Lung microvascular endothelial cell (primary cell): ENCODE data around the gene TSC22D1. TPM values are rescaled to one million over a fixed set of nuclear protein-coding genes. Genes with fewer than 3 reads are reported as not detected.
"Not testable (repeated sequence)": the region's sequence is repeated elsewhere in the genome, so short reads cannot be mapped to it uniquely, and the experiment has no call there.

Source experiments
- DNase-seq, 2 donors: peaks; one replicate each; pipeline versions ENCODE4 v3.0.0 to v3.0.0-alpha.2; 2010; ENCODE audit warnings: low read depth in 2 of 2
- total RNA-seq: library from RNA; depleted of rRNA; stranded (reverse); fragments of >200 nt; gene quantifications from 2 replicates; pipeline ENCODE4 v1.2.1, GENCODE V29; 2014

TSC22D1 gene
- total RNA-seq, 1 donor from 2014 or later: 69.8 TPM

DNA sequence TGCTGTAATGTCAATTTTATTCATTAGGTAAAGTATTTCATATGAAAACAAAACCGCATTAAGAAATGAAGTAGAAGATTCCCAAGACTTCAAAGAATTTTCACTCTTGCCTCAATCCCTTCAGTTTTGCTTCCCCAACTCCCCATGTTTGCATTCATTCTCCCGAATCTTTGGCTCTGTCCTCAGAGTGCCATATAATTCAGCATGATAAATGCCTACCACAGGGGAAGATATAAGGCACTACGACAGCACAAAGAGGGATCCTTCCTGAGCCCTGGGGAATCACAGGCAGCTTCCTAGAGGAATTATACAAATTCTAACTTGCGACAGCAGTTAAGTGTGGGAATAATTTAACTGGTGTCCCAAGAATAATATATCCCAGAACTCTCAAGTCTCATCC is 68.5 kb downstream of the TSC22D1 start:
- DNase-seq: no peak

DNA sequence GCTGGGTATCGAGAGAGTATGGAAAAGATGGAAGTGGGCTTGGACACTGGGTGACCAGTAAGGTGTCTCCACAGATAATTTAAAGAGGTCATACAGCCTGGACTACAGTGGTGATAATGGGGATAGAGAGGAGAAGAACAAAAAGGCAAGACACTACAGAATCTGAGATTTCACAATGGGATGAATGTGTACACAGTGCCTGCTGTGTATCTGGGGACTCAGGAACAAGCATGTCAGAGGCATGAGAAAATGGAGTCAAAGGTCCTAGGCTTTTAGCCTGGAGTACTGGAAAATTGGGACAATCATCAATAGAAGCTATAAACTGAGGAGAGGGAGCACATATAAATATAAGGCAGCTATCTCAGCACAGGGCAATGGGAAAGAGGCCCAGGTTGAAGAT is 69.4 kb downstream of the TSC22D1 start:
- DNase-seq: no peak

- no peak for DNase-seq
These were observed 69.9 kb downstream of the TSC22D1 start for GRCh38 chr13:44506251-44506650.

- DNase-seq: no peak
These were observed 72.0 kb downstream of the TSC22D1 start for GRCh38 chr13:44504116-44504515.

GRCh38 chr13:44498969-44499368 is 77.2 kb downstream of the TSC22D1 start:
- DNase-seq: no peak

GRCh38 chr13:44498502-44498901 is 77.6 kb downstream of the TSC22D1 start:
- no peak for DNase-seq

DNA sequence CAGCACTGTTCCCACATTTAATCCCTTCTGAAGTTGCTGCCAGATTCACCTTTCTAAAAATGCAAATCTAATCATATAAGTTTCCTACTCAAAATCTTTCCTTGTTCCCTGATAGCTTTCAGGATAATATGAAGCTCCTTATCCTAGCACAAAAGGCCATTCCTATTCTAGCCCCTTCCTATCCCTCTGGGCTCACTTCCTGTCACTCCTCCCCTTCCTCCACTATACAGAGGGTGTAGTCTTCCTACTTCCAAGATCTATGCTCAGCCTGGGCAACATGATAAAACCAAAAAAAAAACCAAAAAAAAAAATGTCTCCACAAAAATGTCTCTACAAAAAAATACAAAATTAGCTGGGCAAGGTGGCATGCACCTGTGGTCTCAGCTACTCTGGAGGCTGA is 78.3 kb downstream of the TSC22D1 start:
- DNase-seq: no peak

GRCh38 chr13:44493213-44493812 is 82.8 kb downstream of the TSC22D1 start:
- no peak for DNase-seq

GRCh38 chr13:44489751-44490150 is 86.4 kb downstream of the TSC22D1 start:
- DNase-seq: no peak

- DNase-seq: no peak
These were observed 88.1 kb downstream of the TSC22D1 start for GRCh38 chr13:44487989-44488388.

DNA sequence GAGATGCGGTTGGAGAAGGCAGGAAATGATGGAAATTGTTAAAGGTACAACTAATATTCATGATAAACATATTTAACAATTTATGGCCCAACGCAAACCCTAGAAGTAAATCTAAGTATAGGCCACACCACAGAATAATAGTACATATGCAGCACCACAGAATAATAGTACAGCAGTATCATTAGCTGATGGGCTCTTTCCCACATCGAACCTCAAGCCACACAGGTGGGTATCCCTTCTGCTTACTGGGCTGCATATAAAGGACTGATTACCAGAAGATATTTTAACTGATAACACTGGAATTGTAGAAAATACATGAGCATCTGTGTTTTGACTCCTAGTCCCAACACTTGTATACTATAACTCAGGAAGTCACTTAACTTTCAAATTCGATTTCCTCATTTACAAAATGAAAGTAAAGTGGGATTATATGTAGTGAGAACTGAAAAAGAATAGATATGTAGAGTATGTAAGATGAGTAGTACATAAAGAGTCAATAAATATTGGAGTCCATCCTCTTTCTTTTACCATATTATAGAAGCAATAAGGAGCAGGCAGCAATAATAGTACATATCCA is 91.5 kb downstream of the TSC22D1 start:
- peak in 1 of 2 donors; percentile 13 for DNase-seq

DNA sequence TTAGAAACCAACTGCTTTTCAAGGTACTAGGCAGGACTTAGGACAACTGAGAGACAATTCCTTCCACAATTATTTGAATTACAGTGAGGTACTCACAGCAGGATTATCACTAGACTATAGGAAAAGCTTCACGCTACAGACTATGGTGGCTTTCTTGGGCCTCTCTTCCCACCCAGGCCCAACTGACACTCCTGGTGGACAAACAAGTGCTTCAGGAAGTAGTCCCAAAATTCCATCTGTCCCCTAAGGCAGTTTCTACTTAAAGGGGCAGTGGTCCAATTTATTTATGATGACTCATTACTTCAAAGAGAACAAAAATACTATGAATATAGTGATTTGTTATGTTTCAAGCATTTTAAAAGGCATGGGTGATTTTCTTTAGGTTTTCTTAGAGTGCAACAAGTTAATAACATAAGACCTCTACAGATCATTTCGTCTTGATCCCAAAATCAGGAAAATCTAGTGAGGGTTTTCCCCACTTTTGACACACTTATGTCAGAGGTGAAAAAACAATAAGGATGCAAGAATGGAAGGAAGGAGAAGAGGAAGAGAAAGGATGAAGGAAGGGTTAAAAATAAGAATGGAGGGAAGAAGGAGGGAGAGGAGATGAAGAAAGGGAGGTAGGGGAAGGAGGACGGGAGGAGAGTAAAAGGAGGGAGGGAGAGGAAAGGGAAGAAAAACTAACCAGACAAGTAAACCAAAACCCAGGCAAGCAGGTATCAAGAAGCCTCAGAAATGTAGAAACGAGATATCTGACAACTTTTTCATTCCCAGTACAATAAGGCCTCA is 101.8 kb downstream of the TSC22D1 start:
- DNase-seq: peak in 1 of 2 donors; percentile 7

DNA sequence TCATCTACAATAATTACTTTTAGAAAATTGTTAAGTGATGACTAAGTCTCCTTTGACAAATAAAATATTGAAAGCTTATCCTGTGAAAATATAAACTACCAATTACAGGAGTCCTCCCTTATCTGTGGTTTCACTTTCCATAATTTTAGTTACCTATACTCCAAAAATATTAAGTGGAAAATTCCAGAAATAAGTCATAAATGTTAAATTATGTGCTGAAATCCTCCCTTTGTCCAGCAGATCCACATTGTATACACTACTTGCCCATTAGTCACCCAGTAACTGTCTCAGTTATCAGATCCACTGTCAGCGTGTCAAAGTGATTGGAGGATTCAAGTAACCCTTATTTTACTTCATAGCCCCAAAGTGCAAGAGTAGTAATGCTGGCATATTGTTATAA is 104.4 kb downstream of the TSC22D1 start:
- peak; percentile 38 to 62 for DNase-seq

DNA sequence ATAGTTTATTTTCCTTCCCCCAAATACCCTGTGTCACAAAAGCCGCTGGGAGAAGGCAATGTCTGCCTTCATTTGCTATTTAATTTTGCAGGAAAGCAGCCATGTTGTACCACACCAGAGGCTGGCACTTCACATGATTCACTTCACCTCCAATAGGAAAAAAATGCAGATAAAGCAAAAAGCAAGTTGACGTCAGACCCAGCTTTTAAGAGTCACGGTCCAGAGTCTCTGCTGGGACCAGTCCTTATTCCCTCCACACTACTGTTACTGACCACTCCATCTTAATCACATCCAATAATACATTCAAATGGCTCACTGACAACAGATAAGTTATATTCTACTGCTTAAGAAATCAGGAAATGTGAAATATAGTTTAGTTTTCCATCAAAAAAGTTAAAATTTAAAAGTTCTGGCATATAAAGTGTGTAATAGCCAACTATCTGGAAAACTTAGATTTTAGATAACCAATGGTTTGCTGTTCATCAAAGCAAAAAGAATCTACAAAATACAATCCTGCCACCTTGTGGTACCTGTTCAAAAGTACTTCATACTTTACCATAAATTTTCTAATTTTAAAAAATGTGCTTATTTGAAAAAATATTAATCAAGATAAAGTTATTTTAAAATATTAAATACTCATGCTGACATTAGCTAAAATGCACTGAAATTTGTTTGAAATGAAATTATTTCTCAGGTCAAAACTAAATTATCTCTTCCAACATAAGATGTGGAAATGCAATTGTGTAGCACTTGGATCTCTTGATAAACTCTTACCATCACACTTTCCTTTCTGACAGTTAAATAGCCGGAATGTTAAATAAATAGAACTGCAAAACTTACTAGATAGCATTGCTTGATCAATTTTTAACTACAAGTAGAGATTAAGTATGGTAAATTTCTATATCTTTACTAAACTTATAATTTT is 105.2 kb downstream of the TSC22D1 start:
- peak; percentile 56 to 71 for DNase-seq

GRCh38 chr13:44468874-44469273 is 107.3 kb downstream of the TSC22D1 start:
- DNase-seq: no peak

- no peak for DNase-seq
These were observed 110.8 kb downstream of the TSC22D1 start for GRCh38 chr13:44465318-44465717.

- no peak for DNase-seq
These were observed 111.7 kb downstream of the TSC22D1 start for GRCh38 chr13:44464471-44464870.

DNA sequence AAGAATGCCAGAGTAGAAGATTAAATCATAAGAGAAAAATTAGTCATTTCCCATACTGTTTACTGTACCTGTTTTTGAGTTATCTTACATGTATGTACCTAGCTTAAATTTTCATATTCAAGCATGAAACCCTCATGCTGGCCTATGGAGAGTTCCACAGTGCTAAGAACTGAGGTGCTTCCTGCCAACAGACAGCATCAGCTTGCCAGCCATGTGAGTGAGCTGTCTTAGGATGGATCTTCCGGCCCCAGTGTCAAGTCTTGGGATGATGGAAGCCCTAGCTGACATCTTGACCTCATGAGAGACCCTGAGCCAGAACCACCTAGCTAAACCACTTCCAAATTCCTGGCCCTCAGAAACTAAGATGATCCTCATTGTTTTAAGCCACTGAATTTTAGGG is 112.4 kb downstream of the TSC22D1 start:
- DNase-seq: no peak

DNA sequence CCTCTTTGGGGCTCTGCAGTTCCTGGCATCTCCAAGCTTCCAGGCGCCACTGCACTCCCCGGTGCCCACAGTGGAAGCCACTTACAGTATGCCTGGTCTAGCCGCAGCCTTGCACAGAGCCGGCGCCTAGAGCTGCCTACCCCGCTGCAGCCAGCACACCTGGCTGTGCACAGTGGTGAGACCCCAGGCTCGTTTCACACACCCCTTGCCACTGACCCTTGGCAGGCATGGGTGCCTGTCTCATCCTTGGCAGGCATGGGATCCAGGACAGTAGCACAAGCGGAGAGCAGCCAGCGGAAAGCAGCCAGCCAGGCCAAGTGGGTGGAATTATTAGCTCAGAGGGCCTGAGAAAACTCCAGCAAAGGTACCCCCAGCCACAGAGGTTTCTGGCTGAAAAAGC is 116.5 kb downstream of the TSC22D1 start:
- no peak for DNase-seq

GRCh38 chr13:44458313-44458975 is 117.7 kb downstream of the TSC22D1 start:
- DNase-seq: no peak

- not testable (repeated sequence) for DNase-seq
These were observed 119.9 kb downstream of the TSC22D1 start for GRCh38 chr13:44456212-44456611.
